ENCODE data around the gene TMCC2. TPM values are rescaled to one million over a fixed set of nuclear protein-coding genes. Genes with fewer than 3 reads are reported as not detected.

The TMCC2 gene
- total and polyA plus RNA-seq, 2 of the 8 experiments (the other 6 are each of a cell fraction or from before 2014, with no cell fraction given): 6.7 to 6.8 TPM

- TF ChIP-seq RAD21 (IDR thresholded peaks at IDR 0.05 in 1 of 2, conservative IDR thresholded peaks at IDR 0.05 in 1 of 2; ENCODE audit: low read depth in 2 of 2, low read length in 2 of 2) (no peak), YY1 (IDR thresholded peaks at IDR 0.05; ENCODE audit: low read depth, low read length) (no peak)
Observed at GRCh38 chr1:205269711-205270110, 42.0 kb downstream of the TMCC2 start (continued).

All from H1 (cell line).